HG03469 (cell line): ENCODE data around the gene ARL14.

Experiments
- ATAC-seq: cut with Tn5 transposase; IDR thresholded peaks from one replicate; pipeline ENCODE4 v1.9.1; 2021; ENCODE audit warnings: mild to moderate bottlenecking, moderate library complexity, moderate number of reproducible peaks; ENCODE audit not compliant: unreplicated experiment

ARL14 gene

GRCh38 chr3:160719710-160720109 lies 42.8 kb downstream of the ARL14 start:
- no peak for ATAC-seq

- no peak for ATAC-seq
Measured at GRCh38 chr3:160720123-160720746, 43.3 kb downstream of the ARL14 start.

- ATAC-seq, result no peak
Measured at GRCh38 chr3:160722331-160722730, 45.4 kb downstream of the ARL14 start.

- no peak for ATAC-seq
Measured at GRCh38 chr3:160725338-160725737, 48.4 kb downstream of the ARL14 start.
